Measurements from ENCODE around the gene PHLPP1. TPM values are rescaled to one million over a fixed set of nuclear protein-coding genes. Genes with fewer than 3 reads are reported as not detected.
"Not testable (repeated sequence)": the region's sequence is repeated elsewhere in the genome, so short reads cannot be mapped to it uniquely, and the experiment has no call there.

The PHLPP1 gene
- polyA plus RNA-seq, 4 donors = 13.8 to 22.5 (median 16.6) TPM

- DNase-seq (ENCODE audit: low read depth in 4 of 4, low spot score in 3 of 4) = no peak
Observed at GRCh38 chr18:62799977-62800376, 84.6 kb downstream of the PHLPP1 start.

GRCh38 chr18:62802523-62802922 lies 87.2 kb downstream of the PHLPP1 start:
- DNase-seq (ENCODE audit: low read depth in 4 of 4, low spot score in 3 of 4) = no peak

GRCh38 chr18:62807396-62807795 lies 92.1 kb downstream of the PHLPP1 start:
- DNase-seq (ENCODE audit: low read depth in 4 of 4, low spot score in 3 of 4) = no peak

GRCh38 chr18:62808123-62808522 lies 92.8 kb downstream of the PHLPP1 start:
- DNase-seq (ENCODE audit: low read depth in 4 of 4, low spot score in 3 of 4) = no peak

GRCh38 chr18:62809445-62809844 lies 94.1 kb downstream of the PHLPP1 start:
- not testable (repeated sequence) for DNase-seq (ENCODE audit: low read depth in 4 of 4, low spot score in 3 of 4)

- DNase-seq (ENCODE audit: low read depth in 4 of 4, low spot score in 3 of 4) = no peak
Observed at GRCh38 chr18:62809900-62810299, 94.6 kb downstream of the PHLPP1 start.

GRCh38 chr18:62810682-62811081 lies 95.3 kb downstream of the PHLPP1 start:
- no peak for DNase-seq (ENCODE audit: low read depth in 4 of 4, low spot score in 3 of 4)

GRCh38 chr18:62811674-62812073 lies 96.3 kb downstream of the PHLPP1 start:
- DNase-seq (ENCODE audit: low read depth in 4 of 4, low spot score in 3 of 4) = no peak

GRCh38 chr18:62812242-62812641 lies 96.9 kb downstream of the PHLPP1 start:
- no peak for DNase-seq (ENCODE audit: low read depth in 4 of 4, low spot score in 3 of 4)

- no peak for DNase-seq (ENCODE audit: low read depth in 4 of 4, low spot score in 3 of 4)
Observed at GRCh38 chr18:62812876-62813275, 97.5 kb downstream of the PHLPP1 start.

GRCh38 chr18:62814132-62814759 lies 98.9 kb downstream of the PHLPP1 start:
- DNase-seq (ENCODE audit: low read depth in 4 of 4, low spot score in 3 of 4) = no peak

GRCh38 chr18:62825382-62825781 lies 110.0 kb downstream of the PHLPP1 start:
- DNase-seq (ENCODE audit: low read depth in 4 of 4, low spot score in 3 of 4) = no peak

GRCh38 chr18:62827397-62827796 lies 112.1 kb downstream of the PHLPP1 start:
- no peak for DNase-seq (ENCODE audit: low read depth in 4 of 4, low spot score in 3 of 4)

- no peak for DNase-seq (ENCODE audit: low read depth in 4 of 4, low spot score in 3 of 4)
Observed at GRCh38 chr18:62828091-62828640, 112.8 kb downstream of the PHLPP1 start.

- DNase-seq (ENCODE audit: low read depth in 4 of 4, low spot score in 3 of 4) = no peak
Observed at GRCh38 chr18:62828852-62829251, 113.5 kb downstream of the PHLPP1 start.

GRCh38 chr18:62829936-62830335 lies 114.6 kb downstream of the PHLPP1 start:
- no peak for DNase-seq (ENCODE audit: low read depth in 4 of 4, low spot score in 3 of 4)

- DNase-seq (ENCODE audit: low read depth in 4 of 4, low spot score in 3 of 4) = no peak
Observed at GRCh38 chr18:62832282-62832681, 116.9 kb downstream of the PHLPP1 start.

GRCh38 chr18:62833494-62833893 lies 118.2 kb downstream of the PHLPP1 start:
- DNase-seq (ENCODE audit: low read depth in 4 of 4, low spot score in 3 of 4) = no peak

- no peak for DNase-seq (ENCODE audit: low read depth in 4 of 4, low spot score in 3 of 4)
Observed at GRCh38 chr18:62834715-62835114, 119.4 kb downstream of the PHLPP1 start.

GRCh38 chr18:62837011-62837410 lies 121.7 kb downstream of the PHLPP1 start:
- no peak for DNase-seq (ENCODE audit: low read depth in 4 of 4, low spot score in 3 of 4)

GRCh38 chr18:62838475-62839098 lies 123.2 kb downstream of the PHLPP1 start:
- no peak for DNase-seq (ENCODE audit: low read depth in 4 of 4, low spot score in 3 of 4)
